HepG2 (cell line): ENCODE data around the gene SMCHD1.

ENCODE experiments used
- BCL6 ChIP-seq: IDR thresholded peaks from 2 replicates; pipeline ENCODE4 v1.6.1; 2016; ENCODE audit warnings: missing genetic modification reagents, missing compliant biosample characterization
- ETS1 ChIP-seq: sonication (generic); formaldehyde crosslinking; IDR thresholded peaks from 2 replicates; pipeline ENCODE4 v1.4.0; 2020; ENCODE audit warnings: missing genetic modification reagents
- HIVEP1 ChIP-seq: sonication (generic); formaldehyde crosslinking; IDR thresholded peaks from 2 replicates; pipeline ENCODE4 v1.4.0; 2020; ENCODE audit warnings: mild to moderate bottlenecking, missing genetic modification reagents
- HMG20A ChIP-seq: IDR thresholded peaks from 2 replicates; pipeline ENCODE4 v1.6.1; 2016; ENCODE audit warnings: borderline replicate concordance
- IRF1 ChIP-seq: sonication (generic); formaldehyde crosslinking; IDR thresholded peaks from 2 replicates; pipeline ENCODE4 v1.4.0; 2020; ENCODE audit warnings: low read depth, mild to moderate bottlenecking, missing genetic modification reagents
- MED1 ChIP-seq: sonication (generic); formaldehyde crosslinking; IDR thresholded peaks from 2 replicates; pipeline ENCODE4 v1.4.0; 2020; ENCODE audit warnings: missing genetic modification reagents
- MYC ChIP-seq: sonication (generic); formaldehyde crosslinking; IDR thresholded peaks from 2 replicates; pipeline ENCODE4 v1.9.0; 2021; ENCODE audit warnings: missing genetic modification reagents, borderline replicate concordance
- PAF1 ChIP-seq: IDR thresholded peaks from 2 replicates; pipeline ENCODE4 v1.6.1; 2016; ENCODE audit warnings: missing genetic modification reagents, missing compliant biosample characterization
- POLR2A ChIP-seq, 2 experiments: IDR thresholded peaks; 2 replicates each; pipeline ENCODE4 v1.6.1; 2011; ENCODE audit warnings: low read depth in 2 of 2, low read length in 2 of 2, mild to moderate bottlenecking in 1 of 2, moderate library complexity in 1 of 2; ENCODE audit not compliant: insufficient read depth in 1 of 2
- SIN3B ChIP-seq: fragments of 150-350 bp; IDR thresholded peaks from 2 replicates; pipeline ENCODE4 v1.6.1; 2014; ENCODE audit warnings: low read length
- ZNF44 ChIP-seq: sonication (generic); formaldehyde crosslinking; IDR thresholded peaks from 2 replicates; pipeline ENCODE4 v1.5.1; 2020; ENCODE audit warnings: mild to moderate bottlenecking, missing genetic modification reagents
- ZNF569 ChIP-seq: sonication (generic); formaldehyde crosslinking; IDR thresholded peaks from 2 replicates; pipeline ENCODE4 v1.5.0; 2020; ENCODE audit warnings: mild to moderate bottlenecking, missing genetic modification reagents, moderate library complexity, borderline replicate concordance
- TF ChIP-seq, protein P1 (sequence below): sonication (generic); formaldehyde crosslinking; IDR thresholded peaks from 2 replicates; pipeline ENCODE4 v1.5.0; 2020; ENCODE audit warnings: mild to moderate bottlenecking, missing genetic modification reagents, moderate library complexity
- TF ChIP-seq, protein P2 (sequence below): sonication (generic); formaldehyde crosslinking; IDR thresholded peaks from 2 replicates; pipeline ENCODE4 v1.4.0; 2020; ENCODE audit warnings: missing genetic modification reagents, borderline replicate concordance

- TF ChIP-seq MED1 (CRISPR knock-in tag): no peak
- TF ChIP-seq, protein P1, sequence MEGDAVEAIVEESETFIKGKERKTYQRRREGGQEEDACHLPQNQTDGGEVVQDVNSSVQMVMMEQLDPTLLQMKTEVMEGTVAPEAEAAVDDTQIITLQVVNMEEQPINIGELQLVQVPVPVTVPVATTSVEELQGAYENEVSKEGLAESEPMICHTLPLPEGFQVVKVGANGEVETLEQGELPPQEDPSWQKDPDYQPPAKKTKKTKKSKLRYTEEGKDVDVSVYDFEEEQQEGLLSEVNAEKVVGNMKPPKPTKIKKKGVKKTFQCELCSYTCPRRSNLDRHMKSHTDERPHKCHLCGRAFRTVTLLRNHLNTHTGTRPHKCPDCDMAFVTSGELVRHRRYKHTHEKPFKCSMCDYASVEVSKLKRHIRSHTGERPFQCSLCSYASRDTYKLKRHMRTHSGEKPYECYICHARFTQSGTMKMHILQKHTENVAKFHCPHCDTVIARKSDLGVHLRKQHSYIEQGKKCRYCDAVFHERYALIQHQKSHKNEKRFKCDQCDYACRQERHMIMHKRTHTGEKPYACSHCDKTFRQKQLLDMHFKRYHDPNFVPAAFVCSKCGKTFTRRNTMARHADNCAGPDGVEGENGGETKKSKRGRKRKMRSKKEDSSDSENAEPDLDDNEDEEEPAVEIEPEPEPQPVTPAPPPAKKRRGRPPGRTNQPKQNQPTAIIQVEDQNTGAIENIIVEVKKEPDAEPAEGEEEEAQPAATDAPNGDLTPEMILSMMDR (CRISPR knock-in tag): no peak
- TF ChIP-seq SIN3B: no peak
- no peak for TF ChIP-seq BCL6 (CRISPR knock-in tag)
- no peak for TF ChIP-seq ETS1 (CRISPR knock-in tag)
- TF ChIP-seq, protein P2, sequence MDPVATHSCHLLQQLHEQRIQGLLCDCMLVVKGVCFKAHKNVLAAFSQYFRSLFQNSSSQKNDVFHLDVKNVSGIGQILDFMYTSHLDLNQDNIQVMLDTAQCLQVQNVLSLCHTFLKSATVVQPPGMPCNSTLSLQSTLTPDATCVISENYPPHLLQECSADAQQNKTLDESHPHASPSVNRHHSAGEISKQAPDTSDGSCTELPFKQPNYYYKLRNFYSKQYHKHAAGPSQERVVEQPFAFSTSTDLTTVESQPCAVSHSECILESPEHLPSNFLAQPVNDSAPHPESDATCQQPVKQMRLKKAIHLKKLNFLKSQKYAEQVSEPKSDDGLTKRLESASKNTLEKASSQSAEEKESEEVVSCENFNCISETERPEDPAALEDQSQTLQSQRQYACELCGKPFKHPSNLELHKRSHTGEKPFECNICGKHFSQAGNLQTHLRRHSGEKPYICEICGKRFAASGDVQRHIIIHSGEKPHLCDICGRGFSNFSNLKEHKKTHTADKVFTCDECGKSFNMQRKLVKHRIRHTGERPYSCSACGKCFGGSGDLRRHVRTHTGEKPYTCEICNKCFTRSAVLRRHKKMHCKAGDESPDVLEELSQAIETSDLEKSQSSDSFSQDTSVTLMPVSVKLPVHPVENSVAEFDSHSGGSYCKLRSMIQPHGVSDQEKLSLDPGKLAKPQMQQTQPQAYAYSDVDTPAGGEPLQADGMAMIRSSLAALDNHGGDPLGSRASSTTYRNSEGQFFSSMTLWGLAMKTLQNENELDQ: no peak
- no peak for TF ChIP-seq IRF1 (CRISPR knock-in tag)
- TF ChIP-seq POLR2A (IDR thresholded peaks at IDR 0.05; ENCODE audit: insufficient read depth in 1 of 2, low read depth in 2 of 2, low read length in 2 of 2): no peak
- TF ChIP-seq ZNF44 (CRISPR knock-in tag): no peak
- no peak for TF ChIP-seq HMG20A
- TF ChIP-seq PAF1 (CRISPR knock-in tag): no peak
- no peak for TF ChIP-seq HIVEP1
- TF ChIP-seq ZNF569 (CRISPR knock-in tag): no peak
- no peak for TF ChIP-seq MYC
Observed at GRCh38 chr18:2851771-2852170, 196.2 kb downstream of the SMCHD1 start.
